Stomach smooth muscle (tissue), 2 donors: ENCODE results near the gene PROSER2.

ENCODE experiments used
- H3K27ac ChIP-seq: one replicate; pipeline ENCODE4 v1.7.0; 2013; ENCODE audit warnings: mild to moderate bottlenecking, low read length, inconsistent platforms
- H3K27me3 ChIP-seq, 2 donors: one replicate each; pipeline ENCODE4 v1.7.0; 2013; ENCODE audit warnings: low read length in 2 of 2; ENCODE audit not compliant: insufficient read depth in 2 of 2, control insufficient read depth in 1 of 2
- H3K36me3 ChIP-seq, 2 donors: one replicate each; pipeline ENCODE4 v1.7.0; 2013; ENCODE audit warnings: low read length in 2 of 2; ENCODE audit not compliant: control insufficient read depth in 2 of 2, insufficient read depth in 2 of 2
- H3K4me1 ChIP-seq: one replicate; pipeline ENCODE4 v1.7.0; 2013; ENCODE audit warnings: low read length; ENCODE audit not compliant: control insufficient read depth, insufficient read depth
- H3K4me3 ChIP-seq, 2 donors: one replicate each; pipeline ENCODE4 v1.7.0; 2013; ENCODE audit warnings: low read length in 2 of 2
- H3K9ac ChIP-seq, 2 donors: one replicate each; pipeline ENCODE4 v1.7.0; 2013; ENCODE audit warnings: low read length in 2 of 2, mild to moderate bottlenecking in 1 of 2
- H3K9me3 ChIP-seq, 2 donors: one replicate each; pipeline ENCODE4 v1.7.0; 2013; ENCODE audit warnings: low read length in 2 of 2; ENCODE audit not compliant: control insufficient read depth in 2 of 2
- donor health status: healthy.
- donor health status: Pancreatic carcinoma.

PROSER2 gene

GRCh38 chr10:11854301-11854700, 31.1 kb downstream of the PROSER2 start:
- H3K4me1 ChIP-seq = no peaks in the 10 kb centered on the region
- H3K4me3 ChIP-seq = no peak overlapping the region
- no peak overlapping the region for H3K27ac ChIP-seq
- H3K9me3 ChIP-seq = no peaks in the 10 kb centered on the region
- H3K9ac ChIP-seq = no peak overlapping the region
- peaks cover 2 to 3% of the 10 kb centered on the region in 2 donors for H3K27me3 ChIP-seq
- H3K36me3 ChIP-seq = no peaks in the 10 kb centered on the region

- H3K9ac ChIP-seq = no peak overlapping the region
- no peak overlapping the region for H3K27ac ChIP-seq
- no peaks in the 10 kb centered on the region for H3K4me1 ChIP-seq
- H3K9me3 ChIP-seq = no peaks in the 10 kb centered on the region
- H3K27me3 ChIP-seq = peaks cover 2 to 3% of the 10 kb centered on the region in 2 donors
- H3K4me3 ChIP-seq = no peak overlapping the region
- H3K36me3 ChIP-seq = no peaks in the 10 kb centered on the region
Observed at GRCh38 chr10:11856089-11856488, 32.9 kb downstream of the PROSER2 start.

DNA sequence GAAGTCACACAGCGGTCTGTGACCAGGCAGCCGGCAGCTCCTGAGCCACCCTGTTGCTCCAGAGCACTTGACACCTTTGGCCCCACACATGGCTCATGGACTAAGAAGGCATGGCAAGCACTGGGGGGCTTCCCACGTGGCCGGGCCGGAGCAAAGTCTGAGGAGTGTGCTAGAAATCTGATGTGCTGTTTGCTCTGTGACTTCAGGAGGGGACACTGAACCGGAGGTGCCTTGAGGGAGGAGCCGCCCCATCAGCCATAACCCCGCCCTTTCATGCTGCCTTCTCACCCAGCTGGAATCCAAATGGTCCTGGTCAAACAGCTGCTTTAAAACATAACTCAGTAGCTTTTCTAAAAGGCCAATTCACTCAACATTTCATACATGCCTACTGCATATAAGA, 33.5 kb downstream of the PROSER2 start:
- no peak overlapping the region for H3K4me3 ChIP-seq
- no peaks in the 10 kb centered on the region for H3K36me3 ChIP-seq
- H3K27me3 ChIP-seq = peaks cover 2 to 3% of the 10 kb centered on the region in 2 donors
- no peaks in the 10 kb centered on the region for H3K4me1 ChIP-seq
- H3K27ac ChIP-seq = no peak overlapping the region
- H3K9me3 ChIP-seq = no peaks in the 10 kb centered on the region
- H3K9ac ChIP-seq = no peak overlapping the region

DNA sequence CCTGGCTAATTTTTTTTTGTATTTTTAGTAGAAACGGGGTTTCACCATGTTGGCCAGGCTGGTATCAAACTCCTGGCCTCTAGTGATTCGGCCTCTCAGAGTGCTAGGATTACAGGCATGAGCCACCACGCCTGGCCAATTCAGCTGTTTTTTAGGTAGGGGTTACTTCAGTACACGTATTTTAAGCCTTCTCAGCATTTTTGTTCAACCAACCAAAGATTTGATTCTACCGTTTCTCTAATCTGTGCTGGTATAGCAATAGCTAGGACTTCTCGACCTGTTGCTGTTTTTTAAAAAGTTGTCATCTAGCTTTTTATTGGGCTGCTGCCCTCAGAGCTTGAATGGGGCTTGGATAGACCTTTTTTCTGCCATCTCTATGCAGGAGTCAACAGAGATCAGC, 34.9 kb downstream of the PROSER2 start:
- H3K27me3 ChIP-seq = peaks cover 2 to 3% of the 10 kb centered on the region in 2 donors
- no peak overlapping the region for H3K4me3 ChIP-seq
- H3K27ac ChIP-seq = no peak overlapping the region
- no peaks in the 10 kb centered on the region for H3K4me1 ChIP-seq
- no peaks in the 10 kb centered on the region for H3K36me3 ChIP-seq
- no peak overlapping the region for H3K9ac ChIP-seq
- peaks cover 0 to 2% of the 10 kb centered on the region in 2 donors for H3K9me3 ChIP-seq

GRCh38 chr10:11861341-11861740, 38.2 kb downstream of the PROSER2 start:
- H3K4me1 ChIP-seq = no peaks in the 10 kb centered on the region
- no peaks in the 10 kb centered on the region for H3K36me3 ChIP-seq
- no peak overlapping the region for H3K4me3 ChIP-seq
- H3K9me3 ChIP-seq = peaks cover 0 to 4% of the 10 kb centered on the region in 2 donors
- H3K27me3 ChIP-seq = peaks cover 3% of the 10 kb centered on the region in 2 donors
- no peak overlapping the region for H3K9ac ChIP-seq
- H3K27ac ChIP-seq = no peak overlapping the region

DNA sequence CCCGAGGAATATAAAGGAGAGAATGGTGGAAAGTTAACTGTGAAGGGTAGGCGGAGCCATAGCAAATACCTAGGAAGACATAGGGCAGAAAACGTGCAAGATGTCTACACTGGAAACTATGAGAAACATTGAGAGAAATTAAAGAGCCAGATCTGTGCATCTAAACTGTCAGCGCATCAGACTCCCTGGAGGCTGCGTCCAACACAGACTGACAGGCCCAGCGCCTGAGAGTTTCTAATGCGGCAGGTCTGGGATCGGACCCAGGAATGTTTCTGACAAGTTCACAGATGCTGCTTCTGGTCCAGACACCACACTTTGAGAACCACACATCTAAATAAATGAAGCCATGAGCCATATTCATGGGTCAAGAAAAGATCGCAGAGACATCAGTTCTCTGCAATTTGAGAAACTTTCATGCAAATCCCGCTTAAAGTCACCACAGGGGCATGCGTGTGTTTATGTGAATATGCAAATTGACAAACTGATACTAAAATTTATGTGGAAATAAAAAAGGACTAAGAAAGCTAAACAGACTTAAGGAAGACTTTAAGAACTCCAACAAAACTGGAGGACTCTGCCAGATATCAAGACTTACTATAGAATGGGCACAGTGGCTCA, 38.8 kb downstream of the PROSER2 start:
- Histone ChIP-seq H3K27ac (no peak overlapping the region), H3K9me3 (peaks cover 0 to 4% of the 10 kb centered on the region in 2 donors), H3K4me3 (no peak overlapping the region), H3K4me1 (no peaks in the 10 kb centered on the region), H3K36me3 (no peaks in the 10 kb centered on the region), H3K27me3 (peaks cover 3% of the 10 kb centered on the region in 2 donors), H3K9ac (no peak overlapping the region)

DNA sequence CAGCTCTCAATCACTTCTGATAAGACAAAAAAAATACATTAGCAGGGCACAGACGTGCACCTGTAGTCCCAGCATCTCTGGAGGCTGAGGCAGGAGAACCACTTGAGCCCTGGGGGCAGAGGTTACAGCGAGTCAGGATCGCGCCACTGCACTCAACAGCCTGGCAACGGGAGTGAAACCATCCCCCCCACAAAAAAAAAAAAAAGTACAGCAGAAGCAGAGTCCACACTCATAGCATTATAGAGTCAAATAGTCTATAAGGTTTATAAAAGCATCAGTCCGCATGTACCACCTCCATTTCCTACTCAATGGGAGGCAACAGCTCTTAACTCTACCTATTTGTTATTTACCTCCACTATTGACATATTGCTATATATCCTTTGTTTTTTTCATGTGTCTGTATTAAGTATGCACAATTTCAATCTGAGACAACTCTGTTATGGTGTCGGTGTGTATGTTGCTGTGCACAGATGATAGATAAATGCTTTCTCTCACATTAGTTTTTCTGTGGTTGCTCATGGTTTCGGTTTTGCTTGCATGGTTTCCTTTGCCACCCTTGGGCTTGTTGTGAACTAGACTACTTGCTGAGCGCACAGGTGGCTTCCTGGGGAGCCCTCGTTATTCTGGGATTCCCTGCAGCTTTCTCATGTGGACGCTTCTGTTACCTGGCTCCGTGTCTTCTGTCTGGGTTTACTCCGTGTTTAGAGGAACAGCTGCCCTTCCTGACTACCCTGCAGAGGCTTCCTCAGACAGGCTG, 40.4 kb downstream of the PROSER2 start:
- no peaks in the 10 kb centered on the region for H3K36me3 ChIP-seq
- H3K27ac ChIP-seq = no peak overlapping the region
- H3K9me3 ChIP-seq = peaks cover 0 to 4% of the 10 kb centered on the region in 2 donors
- no peak overlapping the region for H3K4me3 ChIP-seq
- no peaks in the 10 kb centered on the region for H3K4me1 ChIP-seq
- peaks cover 0 to 2% of the 10 kb centered on the region in 2 donors for H3K27me3 ChIP-seq
- no peak overlapping the region for H3K9ac ChIP-seq

GRCh38 chr10:11864727-11865126, 41.6 kb downstream of the PROSER2 start:
- peaks cover 2% of the 10 kb centered on the region for H3K4me1 ChIP-seq
- no peaks in the 10 kb centered on the region for H3K36me3 ChIP-seq
- peaks cover 0 to 4% of the 10 kb centered on the region in 2 donors for H3K9me3 ChIP-seq
- no peak overlapping the region for H3K4me3 ChIP-seq
- H3K27me3 ChIP-seq = peaks cover 8 to 9% of the 10 kb centered on the region in 2 donors
- no peak overlapping the region for H3K9ac ChIP-seq
- no peak overlapping the region for H3K27ac ChIP-seq

DNA sequence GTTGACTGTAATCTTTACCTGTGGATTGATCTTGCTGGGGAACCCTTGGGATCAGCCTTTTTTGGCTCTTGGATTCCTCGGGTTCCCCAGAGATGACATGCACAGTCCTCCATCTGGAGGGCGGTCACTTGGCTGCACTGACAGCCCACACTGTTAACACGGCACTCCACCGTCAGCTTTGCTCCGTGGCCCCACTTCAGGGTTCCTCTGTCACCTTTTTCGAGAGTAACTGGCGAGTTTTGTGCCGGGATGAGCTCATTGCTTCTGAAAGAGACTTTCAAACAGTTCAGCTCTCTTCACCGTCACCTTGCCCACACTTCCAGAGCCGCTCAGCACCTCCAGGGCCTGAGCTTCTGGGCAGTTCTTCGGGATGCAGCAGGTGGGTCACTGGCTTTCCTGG, 42.4 kb downstream of the PROSER2 start:
- Histone ChIP-seq H3K27ac (no peak overlapping the region), H3K36me3 (no peaks in the 10 kb centered on the region), H3K27me3 (peaks cover 8 to 9% of the 10 kb centered on the region in 2 donors), H3K4me3 (no peak overlapping the region), H3K4me1 (peaks cover 3% of the 10 kb centered on the region), H3K9ac (no peak overlapping the region), H3K9me3 (peaks cover 0 to 4% of the 10 kb centered on the region in 2 donors)

- Histone ChIP-seq H3K36me3 (no peaks in the 10 kb centered on the region), H3K4me3 (no peak overlapping the region)
Observed at GRCh38 chr10:11866199-11866925, 43.2 kb downstream of the PROSER2 start.

More at GRCh38 chr10:11866199-11866925, 43.2 kb downstream of the PROSER2 start:
- H3K9me3 ChIP-seq = peaks cover 0 to 4% of the 10 kb centered on the region in 2 donors
- H3K4me1 ChIP-seq = peaks cover 3% of the 10 kb centered on the region
- H3K27me3 ChIP-seq = peaks cover 8 to 9% of the 10 kb centered on the region in 2 donors
- no peak overlapping the region for H3K9ac ChIP-seq
- no peak overlapping the region for H3K27ac ChIP-seq
